Endothelial cell of umbilical vein (primary cell): ENCODE data around the gene ATP5PB. TPM values are rescaled to one million over a fixed set of nuclear protein-coding genes. Genes with fewer than 3 reads are reported as not detected.

ENCODE experiments used
- BruUV-seq: library from RNA; stranded (reverse); fragments of 400-500 nt; replicated peaks from 2 replicates; lab custom pipeline; 2021; lab: Mats Ljungman, UMichigan
- CTCF ChIA-PET: fragments of 300-600, 350-600 bp; sonication (Branson Sonifier 250); formaldehyde crosslinking; loops from one replicate; lab custom pipeline; 2021; ENCODE audit warnings: antibody characterized with exemption, inconsistent platforms; lab: Charles Lee
- POLR2A ChIA-PET: fragments of 300-600, 350-600 bp; sonication (Branson Sonifier 250); formaldehyde crosslinking; loops from one replicate; lab custom pipeline; 2021; ENCODE audit warnings: antibody characterized with exemption, inconsistent platforms; lab: Charles Lee
- DNase-seq: peaks from one replicate; pipeline ENCODE4 v3.0.0-alpha.2; 2011; ENCODE audit warnings: low read depth, low spot score
- FAIRE-seq: peaks from 2 replicates; lab custom pipeline; 2011; peaks lifted over from hg19 to GRCh38; lab: Jason Lieb, UNC
- H2AFZ ChIP-seq: 2 replicates; pipeline ENCODE4 v1.6.0; 2012; ENCODE audit warnings: low read depth, low read length, control low read depth, inconsistent platforms
- H3K27ac ChIP-seq: 2 replicates; pipeline ENCODE4 v1.5.1; 2011; ENCODE audit warnings: low read depth, mild to moderate bottlenecking, control low read depth, low read length, moderate library complexity; ENCODE audit not compliant: insufficient read depth
- H3K27me3 ChIP-seq, 2 experiments: 2 replicates each; pipeline versions ENCODE4 v1.6.0 to v1.6.1; 2011; ENCODE audit warnings: low read length in 2 of 2, mixed read lengths in 1 of 2; ENCODE audit not compliant: control insufficient read depth in 2 of 2, insufficient read depth in 2 of 2
- H3K36me3 ChIP-seq, 2 experiments: 2 replicates in 1 of 2; 3 replicates in 1 of 2; pipeline ENCODE4 v1.5.1; 2011; ENCODE audit warnings: low read length in 2 of 2, mild to moderate bottlenecking in 1 of 2, moderate library complexity in 1 of 2; ENCODE audit not compliant: control insufficient read depth in 2 of 2, insufficient read depth in 2 of 2; ENCODE audit errors: extremely low read depth in 1 of 2
- H3K4me1 ChIP-seq: 3 replicates; pipeline ENCODE4 v1.5.1; 2011; ENCODE audit warnings: mild to moderate bottlenecking, low read length; ENCODE audit not compliant: control insufficient read depth, insufficient read depth; ENCODE audit errors: extremely low read depth
- H3K4me2 ChIP-seq: 2 replicates; pipeline ENCODE4 v1.6.1; 2011; ENCODE audit warnings: low read length, control low read depth, mixed read lengths; ENCODE audit not compliant: insufficient read depth
- H3K4me3 ChIP-seq, 3 experiments: fragments of 200-600 bp in 1 of 3; sonication (generic), shearing (Covaris generic) in 1 of 3; replicated peaks in 1 of 3; 2 replicates each; pipeline ENCODE4 v1.5.1; 2011 to 2016; ENCODE audit warnings: control low read depth in 3 of 3, low read length in 3 of 3, mild to moderate bottlenecking in 2 of 3, inconsistent platforms in 1 of 3, low read depth in 1 of 3, moderate library complexity in 1 of 3; ENCODE audit not compliant: insufficient read depth in 1 of 3
- H3K79me2 ChIP-seq: 2 replicates; pipeline ENCODE4 v1.6.0; 2012; ENCODE audit warnings: low read length, inconsistent platforms; ENCODE audit not compliant: control insufficient read depth, insufficient read depth
- H3K9ac ChIP-seq: replicated peaks from 2 replicates; pipeline ENCODE3; 2011; ENCODE audit warnings: low read length, control low read depth; ENCODE audit not compliant: insufficient read depth; ENCODE audit errors: extremely low read depth
- H3K9me1 ChIP-seq: replicated peaks from 3 replicates; pipeline ENCODE4 v1.6.0; 2011; ENCODE audit warnings: mild to moderate bottlenecking, low read length; ENCODE audit not compliant: control insufficient read depth, insufficient read depth; ENCODE audit errors: extremely low read depth
- H3K9me3 ChIP-seq: replicated peaks from 2 replicates; pipeline ENCODE4 v1.5.1; 2012; ENCODE audit warnings: low read length, inconsistent platforms; ENCODE audit not compliant: control insufficient read depth, insufficient read depth
- H4K20me1 ChIP-seq: replicated peaks from 2 replicates; pipeline ENCODE3; 2011; ENCODE audit warnings: mild to moderate bottlenecking, low read length; ENCODE audit not compliant: control insufficient read depth, insufficient read depth; ENCODE audit errors: extremely low read depth
- EZH2 ChIP-seq: IDR thresholded peaks from 2 replicates; pipeline ENCODE4 v1.6.1; 2012; ENCODE audit warnings: borderline replicate concordance, low read depth, mild to moderate bottlenecking, moderate library complexity, low read length, inconsistent platforms; ENCODE audit not compliant: severe bottlenecking
- FOS ChIP-seq: IDR thresholded peaks from 2 replicates; pipeline ENCODE4 v1.6.1; 2011; ENCODE audit warnings: mild to moderate bottlenecking, low read length, moderate library complexity, borderline replicate concordance; ENCODE audit not compliant: insufficient read depth
- GATA2 ChIP-seq: IDR thresholded peaks from 2 replicates; pipeline ENCODE4 v1.7.0; 2011; ENCODE audit warnings: low read depth, mild to moderate bottlenecking, moderate library complexity, mixed read lengths, low read length; ENCODE audit not compliant: insufficient read length, insufficient read depth
- JUN ChIP-seq: IDR thresholded peaks from 2 replicates; pipeline ENCODE4 v1.6.1; 2011; ENCODE audit warnings: borderline replicate concordance, low read depth; ENCODE audit not compliant: insufficient read length, insufficient read depth
- MAX ChIP-seq: IDR thresholded peaks from 2 replicates; pipeline ENCODE4 v1.6.1; 2011; ENCODE audit not compliant: insufficient read depth, insufficient read length
- MYC ChIP-seq: IDR thresholded peaks from one replicate; pipeline ENCODE4 v1.6.1; 2011; ENCODE audit warnings: mild to moderate bottlenecking, low read depth, low read length
- POLR2A ChIP-seq: IDR thresholded peaks from 2 replicates; pipeline ENCODE4 v1.6.1; 2012; ENCODE audit warnings: low read depth, mild to moderate bottlenecking, control low read depth, low read length
- POLR2AphosphoS5 ChIP-seq: IDR thresholded peaks from 2 replicates; pipeline ENCODE4 v1.6.1; 2012; ENCODE audit warnings: low read depth, mild to moderate bottlenecking, control low read depth, low read length, moderate library complexity; ENCODE audit not compliant: insufficient read depth
- dilution Hi-C: fragments of 300-500 bp; cut with MboI; formaldehyde crosslinking; loops from one replicate; pipeline ENCODE4 v1.15.0; 2019; ENCODE audit warnings: low sequenced_read_pairs; ENCODE audit not compliant: extremely low pct_ligation_motif_present
- intact Hi-C: fragments of 100-400 bp; cut with micrococcal nuclease; formaldehyde crosslinking; loops from one replicate; pipeline ENCODE4 v1.10.0; 2022
- polyA plus RNA-seq, 4 experiments: library from polyadenylated mRNA; depleted of rRNA in 3 of 4; stranded (reverse) in 3 of 4; unstranded in 1 of 4; fragments of >200 nt; gene quantifications; 2 replicates each; pipeline versions ENCODE4 v1.2.1 to v1.2.3, GENCODE V29; 2011 to 2012; ENCODE audit warnings: missing spikeins in 1 of 4
- total RNA-seq: library from RNA; stranded (reverse); gene quantifications from 2 replicates; pipeline ENCODE4 v1.2.3, GENCODE V29; 2021
- TF ChIP-seq, protein P1 (sequence below), 2 donors: IDR thresholded peaks; 1 replicate in 1 of 2; 2 replicates in 1 of 2; pipeline ENCODE4 v1.5.1; 2011; ENCODE audit warnings: low read length in 2 of 2, mild to moderate bottlenecking in 2 of 2, moderate library complexity in 2 of 2, control low read depth in 1 of 2, inconsistent platforms in 1 of 2, low read depth in 1 of 2; ENCODE audit not compliant: insufficient read depth in 1 of 2; ENCODE audit errors: extremely low read depth in 1 of 2

ATP5PB gene
- total and polyA plus RNA-seq, 2 donors (not counting 3 experiments of a cell fraction or from before 2014, with no cell fraction given), result 231 to 244 TPM

DNA sequence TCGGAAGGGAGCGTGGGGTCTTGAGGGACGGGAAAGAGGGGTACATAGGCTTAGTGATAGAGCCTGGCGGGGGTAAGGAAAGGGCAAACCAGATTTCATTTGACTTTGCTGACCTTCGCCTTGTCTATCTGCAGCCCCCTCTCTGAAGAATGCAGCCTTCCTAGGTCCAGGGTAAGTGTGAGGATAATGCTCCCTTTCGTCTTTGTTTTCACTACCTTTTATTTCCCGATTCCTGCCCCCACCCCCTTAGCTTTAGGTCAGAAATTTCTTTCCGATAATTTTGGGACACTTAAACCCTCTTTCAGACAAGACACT is 396 bp downstream of the ATP5PB start:
- FAIRE-seq (no peak), DNase-seq (no peak)
- BruUV-seq, result no TSS peak
- Histone ChIP-seq H3K4me3 (peak overlapping the region; percentile 72 to 96 (median 87)), H3K9me3 (no peaks in the 10 kb centered on the region), H3K36me3 (peaks cover 2 to 7% of the 10 kb centered on the region in 2 experiments), H3K27ac (peak overlapping the region; percentile 74), H3K79me2 (peaks cover 85% of the 10 kb centered on the region), H3K9me1 (no peaks in the 10 kb centered on the region), H3K27me3 (no peaks in the 10 kb centered on the region), H3K4me1 (peaks cover 21% of the 10 kb centered on the region), H4K20me1 (peaks cover 3% of the 10 kb centered on the region), H3K4me2 (peak overlapping the region; percentile 98), H2AFZ (peak overlapping the region; percentile 75), H3K9ac (peak overlapping the region; percentile 95)
- dilution Hi-C loops, result no loop called here
- POLR2A ChIA-PET, result no interaction called here
- TF ChIP-seq POLR2AphosphoS5 (no peak), MAX (no peak), FOS (no peak), GATA2 (no peak), EZH2 (no peak), MYC (no peak), POLR2A (no peak), JUN (no peak)
- TF ChIP-seq, protein P1, sequence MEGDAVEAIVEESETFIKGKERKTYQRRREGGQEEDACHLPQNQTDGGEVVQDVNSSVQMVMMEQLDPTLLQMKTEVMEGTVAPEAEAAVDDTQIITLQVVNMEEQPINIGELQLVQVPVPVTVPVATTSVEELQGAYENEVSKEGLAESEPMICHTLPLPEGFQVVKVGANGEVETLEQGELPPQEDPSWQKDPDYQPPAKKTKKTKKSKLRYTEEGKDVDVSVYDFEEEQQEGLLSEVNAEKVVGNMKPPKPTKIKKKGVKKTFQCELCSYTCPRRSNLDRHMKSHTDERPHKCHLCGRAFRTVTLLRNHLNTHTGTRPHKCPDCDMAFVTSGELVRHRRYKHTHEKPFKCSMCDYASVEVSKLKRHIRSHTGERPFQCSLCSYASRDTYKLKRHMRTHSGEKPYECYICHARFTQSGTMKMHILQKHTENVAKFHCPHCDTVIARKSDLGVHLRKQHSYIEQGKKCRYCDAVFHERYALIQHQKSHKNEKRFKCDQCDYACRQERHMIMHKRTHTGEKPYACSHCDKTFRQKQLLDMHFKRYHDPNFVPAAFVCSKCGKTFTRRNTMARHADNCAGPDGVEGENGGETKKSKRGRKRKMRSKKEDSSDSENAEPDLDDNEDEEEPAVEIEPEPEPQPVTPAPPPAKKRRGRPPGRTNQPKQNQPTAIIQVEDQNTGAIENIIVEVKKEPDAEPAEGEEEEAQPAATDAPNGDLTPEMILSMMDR (IDR thresholded peaks at IDR 0.05; ENCODE audit: extremely low read depth in 1 of 2, insufficient read depth in 1 of 2, low read depth in 1 of 2, low read length in 2 of 2), result no peak
- intact Hi-C loops, result loop anchor here (1.0 kb wide), 2 partner anchors 58 to 306 kb away; partner anchors contain the start of gene DDX20
- CTCF ChIA-PET, result interaction anchor here (1.2 kb wide), 2 partner anchors 59 to 227 kb away, joined by 4 to 5 read pairs; no protein-coding TSS in a partner anchor
